GM19468 (cell line): ENCODE results near the gene PHACTR1.

ENCODE experiments used
- ATAC-seq: cut with Tn5 transposase; IDR thresholded peaks from one replicate; pipeline ENCODE4 v1.9.1; 2021; ENCODE audit warnings: mild to moderate bottlenecking, moderate library complexity, moderate number of reproducible peaks; ENCODE audit not compliant: unreplicated experiment; ENCODE audit errors: extremely low read depth

The PHACTR1 gene

DNA sequence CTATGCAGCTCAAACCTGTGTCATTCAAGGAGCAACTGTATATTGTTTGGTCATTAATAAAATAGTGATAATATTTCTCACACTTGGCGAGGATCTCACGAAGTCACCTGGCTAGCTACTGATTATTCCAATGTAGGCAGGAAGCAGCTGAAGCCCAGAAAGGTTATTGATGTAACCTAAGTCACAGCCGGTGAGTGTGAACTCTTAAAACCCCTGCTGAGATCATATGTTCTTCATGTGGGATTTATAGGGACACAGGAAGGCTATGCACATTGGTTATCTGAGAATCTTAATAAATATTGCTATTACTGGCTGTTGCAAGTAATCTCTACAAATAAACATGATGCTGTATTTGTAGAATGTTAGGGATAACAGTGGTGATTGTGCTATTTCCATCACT, 450.3 kb downstream of the PHACTR1 start:
- no peak for ATAC-seq

DNA sequence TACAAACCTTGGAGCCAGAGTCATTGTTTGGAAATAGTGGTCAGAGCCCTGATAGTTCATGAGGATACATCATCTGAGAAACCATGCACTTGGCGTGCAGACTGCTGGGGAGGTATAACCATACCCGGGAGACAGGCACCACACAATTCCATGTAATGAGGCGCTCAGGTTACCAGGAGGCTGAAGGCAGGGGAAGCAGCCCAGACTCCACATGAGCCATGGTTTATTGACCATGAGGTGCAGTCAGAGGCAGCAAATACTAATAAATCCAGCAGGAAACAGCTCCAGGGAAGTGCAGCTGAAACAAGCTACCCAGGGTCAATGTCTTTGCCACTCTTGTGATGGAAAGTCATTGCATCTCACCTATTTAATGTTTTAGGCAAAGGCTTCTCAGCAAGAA, 455.7 kb downstream of the PHACTR1 start:
- no peak for ATAC-seq

DNA sequence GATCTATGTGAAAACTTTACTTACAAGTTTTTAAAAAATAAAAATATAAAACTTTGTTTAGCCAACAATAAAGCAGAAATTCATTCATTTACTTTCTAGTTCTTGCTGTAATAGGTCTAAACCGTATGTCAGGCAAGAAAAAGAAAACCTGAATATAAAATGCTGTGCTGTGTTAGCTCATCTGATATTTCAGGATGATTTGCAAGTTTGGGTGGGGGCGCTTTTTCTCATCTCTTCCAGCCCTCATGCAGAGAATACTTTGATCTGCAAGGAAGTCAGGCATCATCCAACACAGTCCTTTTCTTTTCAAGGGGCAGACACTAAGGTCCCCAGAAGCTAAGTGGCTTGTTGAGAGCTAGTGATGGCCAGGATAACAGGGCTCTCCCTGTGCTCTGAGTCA, 458.5 kb downstream of the PHACTR1 start:
- ATAC-seq = no peak

DNA sequence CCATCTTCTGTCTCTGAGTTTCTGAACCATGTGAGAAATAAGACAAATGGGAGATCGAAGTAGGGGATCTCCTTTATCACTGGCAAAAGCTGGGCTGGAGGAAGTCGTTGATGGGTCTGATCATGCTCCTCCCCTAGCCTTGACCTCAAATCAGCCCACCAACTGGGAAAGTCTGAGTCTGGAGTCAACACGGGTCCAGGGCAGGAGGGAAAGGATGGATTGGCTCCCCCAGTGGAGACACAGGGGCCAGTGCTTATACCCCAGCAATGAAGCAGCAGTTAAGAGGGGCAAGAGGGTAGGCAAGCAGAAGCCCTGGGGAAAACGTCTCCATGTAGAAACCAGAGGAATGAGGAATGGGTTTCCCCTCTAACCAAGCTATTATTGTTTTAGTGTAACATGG, 459.2 kb downstream of the PHACTR1 start:
- no peak for ATAC-seq

DNA sequence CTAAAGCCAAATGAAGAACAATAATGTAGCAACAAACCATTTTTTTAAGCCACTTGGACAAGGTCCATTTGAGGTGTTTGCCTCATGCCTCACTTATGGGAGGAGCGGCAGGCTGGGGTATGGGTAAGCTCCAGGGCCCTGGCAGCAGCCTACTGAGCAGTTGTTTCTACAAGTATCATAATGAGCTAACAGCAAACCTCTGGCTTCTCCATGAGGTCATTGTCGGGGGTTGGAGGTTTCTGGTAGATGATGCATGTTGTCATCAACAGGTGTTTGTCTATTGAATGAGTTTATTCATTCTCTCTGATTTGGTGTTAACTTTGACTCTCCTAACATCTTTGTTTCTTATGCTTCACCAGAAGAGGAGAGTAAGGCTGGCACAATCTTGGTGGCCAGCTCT, 461.1 kb downstream of the PHACTR1 start:
- ATAC-seq = no peak

DNA sequence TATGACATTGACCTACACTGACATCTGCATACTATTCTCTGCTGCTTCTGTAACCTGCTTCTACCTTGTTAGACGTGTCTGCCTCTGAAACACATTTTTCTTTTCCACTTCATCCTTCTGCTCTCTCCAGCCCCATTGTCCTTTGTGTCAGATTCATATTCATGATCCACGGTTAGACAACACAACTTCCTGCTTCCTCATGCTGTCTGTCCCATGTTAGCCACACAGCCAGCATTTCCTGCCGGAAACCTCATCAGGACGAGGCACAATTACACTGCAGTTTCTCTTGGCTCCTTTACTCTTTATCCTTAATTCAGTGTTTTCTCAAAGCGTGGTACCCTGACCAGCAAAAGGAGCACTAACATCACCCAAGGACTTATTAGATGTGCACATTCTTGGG, 461.5 kb downstream of the PHACTR1 start:
- no peak for ATAC-seq

DNA sequence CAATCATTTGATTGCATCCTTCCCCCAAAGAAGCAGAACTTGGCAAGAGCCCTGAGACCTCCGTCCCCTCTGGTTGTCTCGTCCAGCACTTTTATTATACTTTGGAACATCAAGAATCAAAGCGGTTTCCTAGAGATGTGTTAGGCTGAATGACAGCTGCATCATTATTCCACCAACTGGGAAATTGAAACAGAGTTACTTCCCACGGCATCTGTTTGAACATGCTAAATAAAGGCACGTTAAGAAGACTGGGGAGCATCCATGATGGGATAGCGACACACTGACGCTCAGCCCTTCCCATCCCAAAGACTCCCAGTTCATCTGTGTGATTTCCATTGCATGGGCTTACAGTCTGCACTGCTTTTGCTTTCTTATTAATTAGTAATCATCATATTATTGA, 464.0 kb downstream of the PHACTR1 start:
- no peak for ATAC-seq

DNA sequence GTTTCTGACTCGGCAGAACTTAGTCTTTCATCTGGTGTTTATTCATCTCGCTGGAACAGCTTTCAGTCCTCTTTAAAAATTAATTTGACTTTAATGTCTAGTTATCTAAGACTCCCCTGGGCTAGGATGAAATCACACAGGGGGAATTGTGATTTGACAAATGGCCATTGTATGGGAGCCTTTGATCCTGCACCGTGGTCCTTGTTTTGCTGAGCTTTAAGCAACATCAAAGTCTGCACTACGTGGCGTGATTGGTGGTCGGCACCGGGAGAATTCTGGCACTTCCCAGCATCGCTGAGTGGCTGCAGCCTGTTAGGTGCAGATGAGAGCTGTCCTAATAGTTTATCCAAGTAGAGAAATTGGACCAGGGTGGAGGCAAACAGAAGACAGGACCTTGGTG, 464.8 kb downstream of the PHACTR1 start:
- no peak for ATAC-seq

DNA sequence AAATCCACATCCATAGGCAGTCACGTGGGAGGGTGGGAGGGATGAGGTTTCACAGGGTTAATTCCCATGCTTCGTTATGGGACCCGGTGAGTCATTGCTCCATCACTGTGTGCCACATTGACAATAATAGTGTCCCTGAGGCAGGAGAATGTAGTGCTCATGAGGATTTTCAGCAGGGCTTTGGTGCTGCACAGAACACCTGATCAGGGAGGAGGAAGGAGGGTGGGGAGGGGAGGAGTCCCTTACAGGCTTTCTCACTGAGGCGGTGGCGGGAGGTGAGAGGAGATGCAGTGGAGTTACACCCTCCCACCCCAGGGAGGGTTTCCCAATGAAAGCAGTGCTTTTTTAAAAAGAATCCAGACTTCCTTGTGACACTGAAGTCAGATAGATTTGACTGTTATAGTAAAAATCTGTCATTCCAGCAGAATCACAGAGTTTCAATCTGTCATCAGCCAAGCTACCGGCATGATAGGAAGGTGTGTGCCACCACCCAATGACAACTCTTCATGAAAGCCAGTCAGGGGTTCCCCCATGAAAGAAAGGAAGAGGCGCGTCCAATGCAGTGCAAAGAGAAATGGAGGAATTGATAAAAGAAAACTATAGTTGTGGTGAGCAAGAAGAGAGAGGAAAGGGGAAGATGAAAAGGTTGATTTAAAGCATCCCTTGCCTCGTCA, 467.0 kb downstream of the PHACTR1 start:
- no peak for ATAC-seq

DNA sequence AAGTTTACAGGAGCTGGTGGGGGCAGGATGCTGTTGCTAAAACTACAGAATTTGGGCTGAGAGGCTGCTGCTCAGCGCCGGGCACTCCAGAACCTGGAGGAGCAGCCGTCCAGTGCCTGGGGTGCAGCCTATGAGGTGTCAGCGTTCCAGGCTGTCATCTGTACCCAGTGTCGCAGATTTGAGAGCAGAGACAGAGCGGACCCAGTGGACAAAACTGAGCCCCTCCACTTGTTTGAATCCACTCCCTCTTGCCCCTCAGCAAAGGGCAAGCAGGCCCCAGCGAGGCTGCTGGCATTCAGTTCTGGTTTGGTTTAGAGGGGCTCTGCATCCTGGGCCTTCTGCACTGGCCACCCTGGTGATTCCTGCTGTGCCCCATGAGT, 467.5 kb downstream of the PHACTR1 start:
- ATAC-seq = no peak

DNA sequence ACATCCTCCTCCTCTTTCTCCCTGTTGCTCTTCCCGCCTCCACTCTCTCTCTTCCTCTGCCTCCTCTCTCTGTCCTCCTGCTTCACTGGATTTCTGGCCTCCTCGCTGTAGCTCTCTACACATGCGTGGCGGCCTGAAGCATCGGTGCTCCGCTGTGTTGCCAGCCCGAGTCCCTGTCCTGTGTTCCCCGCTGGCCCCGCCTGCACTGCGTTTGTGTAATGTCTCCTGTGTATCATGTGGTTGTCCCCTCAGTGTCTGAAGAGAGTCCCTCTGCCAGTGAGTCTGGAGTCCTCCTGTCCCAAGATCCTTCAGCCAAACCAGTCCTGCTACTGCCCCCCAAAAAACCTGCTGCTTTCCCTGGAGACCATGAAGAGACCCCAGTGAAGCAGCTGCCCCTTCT, 468.0 kb downstream of the PHACTR1 start:
- ATAC-seq = no peak

DNA sequence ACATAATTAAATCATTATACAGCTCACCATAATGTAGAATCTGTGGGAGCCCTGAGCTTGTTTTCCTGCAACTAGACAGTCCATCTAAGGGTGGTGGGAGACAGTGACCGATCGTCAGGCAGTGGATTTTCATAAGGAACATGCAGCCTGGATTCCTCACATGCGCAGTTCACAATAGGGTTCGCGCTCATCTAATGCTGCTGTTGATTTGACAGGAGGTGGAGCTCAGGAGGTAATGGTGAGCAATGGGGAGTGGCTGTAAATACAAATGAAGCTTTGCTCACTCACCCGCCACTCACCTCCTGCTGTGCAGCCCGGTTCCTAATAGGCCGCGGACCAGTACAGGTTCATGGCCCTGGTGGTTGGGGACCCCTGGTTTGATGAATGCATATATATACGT, 470.3 kb downstream of the PHACTR1 start:
- no peak for ATAC-seq

DNA sequence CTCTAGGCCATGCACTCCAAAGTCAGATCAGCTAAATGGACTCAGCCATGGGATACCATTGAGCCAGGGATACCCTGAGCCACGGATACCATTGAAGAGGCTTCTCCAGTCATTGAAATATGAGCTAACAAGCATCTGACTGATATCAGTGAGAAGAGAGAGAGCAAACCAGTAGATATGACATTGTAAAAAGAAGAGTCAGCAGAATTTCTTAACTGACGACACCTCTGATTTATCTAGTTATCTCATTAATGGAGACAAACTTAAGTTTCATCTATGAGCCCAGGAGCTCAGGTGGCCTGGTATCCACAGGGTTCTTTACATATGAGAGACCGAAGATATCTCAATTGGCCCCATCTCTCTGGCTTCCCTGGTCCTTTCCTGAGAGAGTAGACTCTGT, 471.1 kb downstream of the PHACTR1 start:
- no peak for ATAC-seq

DNA sequence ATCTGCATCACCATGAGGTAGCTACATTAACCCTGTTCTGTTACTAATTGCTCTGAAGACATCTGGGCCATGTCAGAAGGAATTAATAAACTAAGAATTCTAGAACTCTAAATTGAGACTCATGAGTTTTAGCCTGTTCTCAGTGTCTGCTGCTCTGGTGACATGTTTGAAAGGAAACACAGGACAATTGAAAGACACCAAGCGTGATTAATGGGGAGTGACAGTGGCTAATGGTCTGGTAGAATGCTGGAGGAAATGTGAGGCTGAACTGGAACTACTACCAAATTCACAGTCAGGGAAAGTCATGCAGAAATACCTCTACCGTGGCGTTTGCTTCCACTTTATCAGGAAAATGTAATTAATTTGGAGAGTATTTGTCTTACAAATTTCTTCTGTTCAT, 471.7 kb downstream of the PHACTR1 start:
- no peak for ATAC-seq

DNA sequence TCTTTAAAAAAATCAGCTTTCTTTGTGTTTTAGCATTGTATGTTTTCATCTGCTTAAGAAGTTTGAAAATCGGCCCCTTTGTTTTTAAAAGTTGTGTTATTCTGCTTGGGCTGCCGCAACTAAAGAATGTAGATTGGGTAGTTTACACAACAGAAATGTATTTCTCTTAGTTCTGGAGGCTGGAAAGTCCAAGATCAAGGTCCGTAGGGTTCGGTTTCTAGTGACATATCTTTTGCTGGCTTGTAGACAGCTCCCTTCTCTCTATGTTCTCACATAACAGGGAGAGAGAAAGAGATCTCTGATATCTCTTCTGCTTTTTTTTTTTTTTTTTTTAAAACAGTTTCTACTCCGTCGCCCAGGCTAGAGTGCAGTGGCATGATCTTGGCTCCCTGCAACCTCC, 473.1 kb downstream of the PHACTR1 start:
- ATAC-seq = no peak

DNA sequence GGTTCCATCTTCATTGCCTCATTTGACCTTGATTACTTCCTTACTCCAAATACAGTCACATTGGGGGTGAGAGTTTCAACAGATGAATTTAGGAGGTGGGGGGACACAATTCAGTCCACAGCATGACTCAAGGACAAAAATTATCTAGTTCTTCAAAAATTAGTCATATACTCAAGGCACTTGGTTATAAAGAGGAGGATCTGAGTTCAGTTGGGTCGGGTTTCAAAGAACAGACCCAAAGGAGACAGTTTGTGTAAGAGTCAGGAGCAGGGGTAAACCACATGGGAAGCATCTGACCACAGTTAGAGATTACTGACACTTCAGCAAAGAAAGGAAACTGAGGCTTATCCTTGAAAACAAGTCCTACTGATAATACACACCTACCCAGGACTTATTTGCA, 473.8 kb downstream of the PHACTR1 start:
- no peak for ATAC-seq

DNA sequence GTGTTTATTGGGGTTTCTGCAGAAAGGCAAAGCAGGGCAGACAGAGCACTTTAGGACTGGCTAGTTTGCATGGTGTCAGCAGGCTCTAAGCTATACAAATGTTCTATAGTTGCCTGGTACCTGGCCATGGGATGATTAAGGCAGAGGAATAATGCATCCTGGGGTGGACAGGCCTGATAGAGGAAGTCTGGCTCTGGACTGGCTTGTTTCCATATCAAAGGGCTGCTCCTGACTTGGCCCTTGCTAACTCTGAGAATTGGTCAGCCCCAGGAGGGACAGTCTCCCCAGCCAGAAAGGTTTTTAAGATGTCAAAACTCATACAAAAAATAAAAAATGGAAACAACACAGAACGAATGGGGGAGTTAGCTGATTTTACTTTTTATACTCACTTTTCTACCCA, 474.9 kb downstream of the PHACTR1 start:
- ATAC-seq = no peak

DNA sequence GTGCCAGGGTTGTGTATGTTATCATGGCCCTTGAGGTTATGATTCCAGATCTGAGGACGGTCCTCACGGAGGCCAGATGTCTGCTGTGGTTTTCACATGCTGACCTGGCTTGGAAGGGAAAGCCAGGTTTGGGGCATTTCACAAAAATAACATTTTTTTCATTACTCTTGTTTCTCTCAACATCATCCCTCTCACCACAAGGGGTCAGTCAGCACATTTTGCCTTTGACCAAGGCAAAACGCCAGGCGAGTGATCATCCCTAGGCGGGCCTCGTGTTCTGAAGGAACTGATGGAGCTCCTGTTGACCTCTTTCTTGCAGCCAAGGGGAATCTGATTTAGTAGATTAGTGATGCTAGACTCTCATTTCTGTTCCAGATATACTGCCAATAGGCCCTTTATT, 478.3 kb downstream of the PHACTR1 start:
- ATAC-seq = no peak

DNA sequence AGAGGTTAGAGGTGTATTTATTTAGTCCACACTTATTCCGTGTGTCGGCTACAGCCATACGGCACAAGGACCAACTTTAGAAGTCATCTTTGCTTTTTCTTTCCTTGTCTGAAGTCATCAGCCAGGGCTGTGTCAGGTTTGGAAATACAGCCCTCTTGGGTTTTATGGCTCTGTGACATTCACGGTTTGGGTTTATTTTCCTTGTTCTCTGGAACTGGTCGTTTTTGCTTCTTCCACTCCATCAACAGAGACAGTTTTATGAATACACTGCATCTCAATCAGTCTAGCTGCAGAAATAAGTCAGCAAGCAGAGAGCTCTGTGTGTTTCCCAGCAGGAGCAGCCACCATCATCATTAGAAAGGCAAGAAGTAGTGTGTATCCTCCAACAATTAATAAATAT, 479.2 kb downstream of the PHACTR1 start:
- no peak for ATAC-seq

DNA sequence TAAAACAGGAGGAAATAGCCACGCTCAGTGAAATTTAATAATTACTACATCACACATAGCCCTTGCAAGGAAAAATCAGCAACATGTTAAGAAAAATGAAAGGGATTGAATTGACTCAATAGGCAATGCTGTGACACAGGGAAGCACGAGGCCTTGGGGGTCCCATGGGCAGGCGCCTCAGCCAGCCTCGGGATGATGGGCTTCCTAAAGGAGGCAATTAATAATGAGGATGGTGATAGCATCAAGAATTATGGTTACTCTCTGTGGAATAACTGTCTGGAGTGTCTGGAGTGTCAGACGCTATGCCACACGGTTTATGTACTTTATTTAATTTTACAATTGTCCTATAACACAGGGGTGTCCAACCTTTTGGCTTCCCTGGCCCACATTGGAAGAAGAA, 481.6 kb downstream of the PHACTR1 start:
- ATAC-seq = no peak

DNA sequence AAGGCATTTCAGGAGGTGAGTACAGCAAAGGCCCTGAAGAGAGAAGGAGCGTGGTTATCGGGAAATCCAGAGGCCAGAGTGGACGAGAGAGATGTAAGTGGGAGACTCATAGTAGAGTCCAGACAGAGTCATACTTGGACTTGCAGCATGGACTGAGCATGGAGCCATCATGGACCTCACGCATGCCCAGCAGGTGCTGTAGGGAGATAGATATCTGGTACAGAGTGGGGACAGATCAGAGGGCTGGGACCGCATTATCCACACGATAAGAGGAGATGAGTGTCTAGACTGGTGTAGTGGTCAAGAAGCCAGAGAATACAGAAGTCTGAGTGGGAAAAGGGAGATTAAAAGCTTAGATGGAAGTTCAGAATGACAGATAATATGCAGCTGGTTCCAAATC, 484.8 kb downstream of the PHACTR1 start:
- no peak for ATAC-seq

DNA sequence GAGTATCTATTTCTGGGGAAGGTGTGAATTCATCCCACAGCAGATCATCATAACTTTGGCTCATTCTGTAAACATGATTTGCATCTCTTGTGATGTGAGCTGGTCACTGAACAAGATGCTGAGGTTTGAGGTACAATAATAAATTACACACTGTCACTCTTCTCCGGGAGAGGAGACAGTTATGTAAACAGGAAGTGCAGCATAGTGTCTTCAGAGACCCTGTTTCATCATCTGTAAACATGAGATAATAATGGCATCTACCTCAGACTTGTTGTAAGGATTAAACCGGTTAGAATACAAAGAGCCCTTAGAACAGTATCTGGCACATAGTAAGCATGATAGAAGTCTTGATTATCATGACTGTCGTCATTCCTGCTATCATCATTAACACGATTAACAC, 486.6 kb downstream of the PHACTR1 start:
- no peak for ATAC-seq

DNA sequence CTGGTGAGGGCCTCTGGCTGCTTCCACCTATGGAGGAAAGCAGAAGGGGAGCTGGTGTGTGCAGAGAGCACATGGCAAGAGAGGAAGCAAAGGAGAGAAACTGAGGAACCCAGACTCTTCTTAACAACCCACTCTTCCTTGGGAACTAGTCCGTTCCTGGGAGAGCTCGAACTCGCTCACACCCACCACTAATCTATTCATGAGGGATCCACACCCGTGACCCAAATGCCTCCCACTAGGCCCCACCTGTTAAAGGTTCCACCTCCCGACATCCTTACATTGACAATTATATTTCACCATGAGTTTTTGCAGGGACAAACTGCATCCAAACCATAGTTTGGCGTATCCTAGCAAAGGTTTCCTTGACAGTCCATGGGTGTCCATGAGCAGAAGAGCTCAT, 488.5 kb downstream of the PHACTR1 start:
- no peak for ATAC-seq
